ENCODE results near the gene PGAM4.
"Not testable (repeated sequence)": the region's sequence is repeated elsewhere in the genome, so short reads cannot be mapped to it uniquely, and the experiment has no call there.

PGAM4 gene

GRCh38 chrX:77969538-77969937 lies at the start of gene PGAM4:
Gene PGAM4 (minus strand): TSS chrX:77969638. CDS start chrX:77969638, 0 bp downstream.
- DNase-seq = no peak

- DNase-seq = no peak
Measured at GRCh38 chrX:78011846-78012245, 42.4 kb upstream of the PGAM4 start.

- DNase-seq = no peak
Measured at GRCh38 chrX:77979870-77980269, 10.4 kb upstream of the PGAM4 start.

DNA sequence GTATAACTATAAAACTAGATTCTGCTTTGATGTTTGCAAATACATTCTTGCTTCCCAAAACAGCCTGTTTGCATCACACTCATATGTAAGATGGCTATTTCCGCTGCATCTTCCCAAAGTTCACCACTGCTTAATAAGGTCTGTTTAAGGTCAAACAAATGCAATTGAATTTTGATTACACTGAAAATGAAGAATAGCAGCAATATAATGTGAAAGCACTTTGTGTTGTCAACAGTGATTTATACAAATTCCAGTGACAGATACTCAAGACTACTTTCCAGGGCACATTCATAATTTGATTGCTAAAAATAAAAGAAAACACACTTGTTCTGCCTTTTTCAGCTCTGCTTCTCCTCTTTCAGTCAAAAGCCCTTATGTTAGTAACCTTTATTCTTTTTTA lies 8.1 kb upstream of the PGAM4 start:
- DNase-seq = no peak

GRCh38 chrX:77977095-77977494 lies 7.7 kb upstream of the PGAM4 start:
- DNase-seq = no peak

GRCh38 chrX:77975755-77976154 lies 6.3 kb upstream of the PGAM4 start:
- no peak for DNase-seq

GRCh38 chrX:77967631-77968030 lies 1.8 kb downstream of the PGAM4 start:
- no peak for DNase-seq

GRCh38 chrX:77966361-77966760 lies 3.1 kb downstream of the PGAM4 start:
- DNase-seq = no peak

DNA sequence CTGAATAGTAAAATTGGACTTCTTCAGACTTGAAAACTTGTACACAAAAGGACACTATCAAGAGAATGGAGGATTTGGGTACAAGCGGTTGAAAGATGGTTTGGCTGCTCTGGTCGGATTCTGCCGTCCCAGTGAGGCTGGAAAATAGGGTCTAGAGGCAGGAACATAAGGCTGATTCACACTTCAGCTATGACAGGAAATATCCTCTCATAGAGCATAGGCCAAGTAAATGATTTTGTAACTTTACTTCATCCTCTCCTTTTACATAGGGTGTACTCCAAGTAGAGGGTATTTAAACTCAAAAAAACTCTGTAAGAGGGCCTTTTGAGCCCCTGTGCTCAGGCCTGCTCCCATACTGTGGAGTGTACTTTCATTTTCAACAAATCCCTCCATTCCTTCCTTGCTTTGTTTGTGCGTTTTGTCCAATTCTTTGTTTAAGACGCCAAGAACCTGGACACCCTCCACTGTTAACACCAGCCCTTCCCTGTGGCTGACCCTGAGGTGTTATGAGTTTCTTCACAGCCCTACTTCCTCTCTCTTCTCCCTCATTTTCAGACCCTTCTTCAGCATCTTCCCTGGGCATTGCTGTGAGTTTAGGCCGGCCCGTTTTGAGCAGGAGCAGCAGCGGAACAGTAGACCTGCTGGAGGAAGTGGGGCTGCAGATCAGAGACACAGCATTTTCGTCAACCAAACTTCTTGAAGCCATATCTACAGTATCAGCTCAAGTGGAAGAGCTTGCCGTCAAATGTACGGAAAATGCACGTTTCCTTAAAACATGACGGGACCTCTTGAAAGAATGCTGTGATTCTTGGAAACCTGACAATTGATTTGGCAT lies 7.2 kb downstream of the PGAM4 start:
- DNase-seq = no peak

- DNase-seq = no peak
Measured at GRCh38 chrX:77961063-77961462, 8.4 kb downstream of the PGAM4 start.

GRCh38 chrX:77960567-77960966 lies 8.9 kb downstream of the PGAM4 start:
- DNase-seq = no peak

GRCh38 chrX:77953708-77954107 lies 15.7 kb downstream of the PGAM4 start:
- no peak for DNase-seq

DNA sequence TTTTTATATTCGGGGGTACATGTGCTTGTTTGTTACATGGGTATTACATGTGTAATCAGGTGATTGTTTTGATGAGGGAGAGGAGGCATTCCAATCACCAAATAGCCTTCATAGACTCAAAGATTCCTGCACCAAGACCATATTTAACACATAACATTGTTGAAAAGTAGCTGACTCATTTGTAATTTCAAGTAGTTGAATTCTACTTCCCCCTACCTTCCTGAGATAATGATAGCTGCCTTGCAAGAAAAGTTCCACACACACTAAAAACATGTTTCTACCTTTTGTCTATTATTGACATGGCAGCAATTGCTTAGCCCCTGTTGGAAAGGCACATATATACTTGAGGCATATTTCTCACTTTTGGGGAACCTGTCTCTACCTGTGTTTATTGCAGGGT lies 16.1 kb downstream of the PGAM4 start:
- DNase-seq = no peak

GRCh38 chrX:77952173-77952572 lies 17.3 kb downstream of the PGAM4 start:
- DNase-seq = no peak

DNA sequence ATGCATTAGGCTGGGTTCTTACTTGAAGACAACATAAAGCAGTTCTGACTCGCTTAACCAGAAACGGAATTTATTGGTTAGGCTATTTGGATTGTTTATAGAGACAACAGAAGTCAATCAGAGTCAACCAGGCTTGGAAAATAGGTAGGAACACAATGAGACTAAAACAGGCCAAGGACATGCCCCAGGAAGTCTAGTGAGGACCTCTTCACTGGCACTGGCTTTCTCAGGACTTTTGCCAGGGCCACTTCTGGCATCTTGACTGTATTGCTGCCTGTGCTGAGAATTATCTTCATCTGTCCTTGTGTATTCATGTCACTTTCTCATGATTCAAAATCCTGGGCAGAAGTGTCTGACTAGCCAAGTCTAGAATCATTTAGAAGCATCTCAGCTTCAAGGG lies 19.6 kb downstream of the PGAM4 start:
- no peak for DNase-seq

DNA sequence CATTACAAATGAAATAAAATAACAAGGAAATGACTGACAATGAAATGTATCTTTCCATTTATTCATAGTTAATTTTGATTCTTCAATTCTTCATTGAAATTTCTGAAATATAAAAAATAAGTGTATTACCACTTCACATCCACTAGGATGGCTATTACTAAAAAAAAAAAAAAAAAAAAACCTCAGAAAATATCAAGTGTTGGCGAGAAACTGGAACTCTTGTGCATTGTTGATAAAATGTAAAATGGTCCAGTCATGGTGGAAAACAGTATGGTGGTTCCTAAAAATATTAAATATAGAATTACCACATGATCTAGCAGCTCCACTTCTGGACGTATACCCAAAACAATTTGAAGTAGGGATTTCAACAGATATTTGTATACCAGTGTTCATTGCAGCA lies 22.9 kb downstream of the PGAM4 start:
- no peak for DNase-seq

- no peak for DNase-seq
Measured at GRCh38 chrX:77945910-77946545, 23.4 kb downstream of the PGAM4 start.

DNA sequence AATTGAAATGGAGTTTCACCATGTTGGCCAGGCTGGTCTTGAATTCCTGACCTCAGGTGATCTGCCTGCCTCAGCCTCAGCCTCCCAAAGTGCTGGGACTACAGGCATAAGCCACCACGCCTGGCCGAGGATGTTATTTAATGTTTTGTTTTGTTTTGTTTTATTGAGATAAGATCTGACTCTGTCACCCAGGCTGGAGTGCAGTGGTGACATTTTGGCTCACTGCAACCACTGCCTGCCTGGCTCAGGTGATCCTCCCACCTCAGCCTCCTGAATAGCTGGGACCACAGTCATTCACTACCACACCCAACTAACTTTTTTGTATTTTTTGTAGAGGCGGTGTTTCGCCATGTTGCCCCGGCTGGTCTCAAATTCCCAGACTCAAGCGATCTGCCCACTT lies 24.4 kb downstream of the PGAM4 start:
- DNase-seq = not testable (repeated sequence)

DNA sequence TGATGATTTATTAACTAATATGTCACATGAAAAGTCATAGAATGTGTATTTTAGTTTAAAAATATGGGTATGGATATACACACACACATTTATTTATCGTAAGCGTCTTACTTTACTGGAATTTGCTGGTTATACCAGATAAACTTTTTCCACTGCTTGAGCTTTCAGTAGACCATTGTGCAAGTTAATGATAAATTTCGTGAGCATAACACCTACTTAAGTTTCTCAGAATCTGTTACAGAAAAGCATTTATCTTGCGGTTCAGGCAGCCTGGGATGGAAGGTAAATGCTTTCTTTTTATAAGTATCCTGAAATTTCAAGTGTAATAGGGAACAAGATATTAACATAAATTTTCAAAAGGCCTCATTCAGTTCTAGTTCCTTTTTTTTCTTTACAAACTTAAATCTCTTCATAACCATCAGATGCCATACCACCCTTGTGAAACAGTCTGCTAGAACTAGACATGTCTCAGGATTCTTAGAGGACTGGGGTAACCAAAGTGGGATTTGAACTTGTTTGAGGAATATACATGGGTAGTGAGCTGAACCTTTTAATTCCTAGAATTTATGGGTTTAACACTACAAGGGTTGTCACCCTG lies 31.3 kb downstream of the PGAM4 start:
- DNase-seq = no peak

- DNase-seq = no peak
Measured at GRCh38 chrX:77937291-77937690, 32.1 kb downstream of the PGAM4 start.

DNA sequence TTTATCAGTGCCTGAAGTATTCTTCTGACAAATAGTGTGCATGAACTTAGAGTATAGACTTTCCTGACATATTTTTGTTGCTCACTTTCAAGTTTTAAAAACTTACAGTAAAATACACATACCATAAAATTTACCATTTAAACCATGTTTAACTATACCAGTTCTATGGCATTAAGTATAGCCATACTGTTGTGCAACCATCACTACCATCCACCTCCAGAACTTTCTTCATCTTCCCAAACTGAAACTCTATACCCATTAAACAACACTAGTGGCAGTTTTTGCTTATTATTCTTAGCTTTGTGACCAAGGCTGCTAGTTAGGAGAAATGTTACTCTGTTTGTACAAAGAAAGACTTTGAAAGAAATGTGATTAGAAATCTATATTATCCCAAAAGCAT lies 33.1 kb downstream of the PGAM4 start:
- DNase-seq = no peak

DNA sequence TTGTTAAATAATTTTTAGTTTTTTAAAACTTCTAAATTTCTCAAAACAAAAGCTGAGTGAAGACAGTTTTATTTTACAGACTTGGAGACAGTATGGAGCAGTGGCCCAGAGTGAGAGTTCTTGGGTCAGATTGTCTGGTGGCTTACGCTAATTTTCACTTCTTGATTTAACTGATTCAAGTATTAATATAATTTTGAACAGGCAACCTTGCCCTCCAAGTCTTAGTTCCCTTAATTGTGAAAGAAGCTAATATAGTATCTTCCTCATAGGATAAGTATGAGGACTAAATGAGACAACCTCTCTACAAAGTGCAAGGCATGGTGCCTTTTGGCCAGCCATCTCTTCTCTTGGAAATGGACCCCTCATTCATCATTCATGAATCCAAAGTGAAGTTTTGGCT lies 33.6 kb downstream of the PGAM4 start:
- no peak for DNase-seq

DNA sequence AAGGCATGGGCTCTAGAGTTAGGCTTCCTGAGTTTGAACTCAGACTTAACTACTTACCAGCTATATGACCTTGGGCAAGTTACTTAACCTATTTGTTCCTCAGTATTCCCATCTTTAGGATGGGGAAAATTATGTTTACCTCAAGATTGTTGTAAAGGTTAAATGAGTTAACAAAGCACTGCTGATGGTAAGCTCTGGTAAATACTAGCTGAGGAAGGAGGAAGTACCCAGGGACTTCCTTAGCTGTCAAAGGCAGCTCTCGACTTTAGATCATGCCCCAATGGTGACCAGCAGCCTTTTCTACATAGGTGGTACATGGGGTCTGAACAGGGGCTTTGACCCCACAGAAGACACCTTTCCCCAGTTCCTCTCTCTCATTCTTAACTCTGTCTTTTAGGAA lies 38.9 kb downstream of the PGAM4 start:
- no peak for DNase-seq

All from hypothalamus (tissue), 51 donors.